Measurements from ENCODE around the gene CKS1B.

CKS1B gene

DNA sequence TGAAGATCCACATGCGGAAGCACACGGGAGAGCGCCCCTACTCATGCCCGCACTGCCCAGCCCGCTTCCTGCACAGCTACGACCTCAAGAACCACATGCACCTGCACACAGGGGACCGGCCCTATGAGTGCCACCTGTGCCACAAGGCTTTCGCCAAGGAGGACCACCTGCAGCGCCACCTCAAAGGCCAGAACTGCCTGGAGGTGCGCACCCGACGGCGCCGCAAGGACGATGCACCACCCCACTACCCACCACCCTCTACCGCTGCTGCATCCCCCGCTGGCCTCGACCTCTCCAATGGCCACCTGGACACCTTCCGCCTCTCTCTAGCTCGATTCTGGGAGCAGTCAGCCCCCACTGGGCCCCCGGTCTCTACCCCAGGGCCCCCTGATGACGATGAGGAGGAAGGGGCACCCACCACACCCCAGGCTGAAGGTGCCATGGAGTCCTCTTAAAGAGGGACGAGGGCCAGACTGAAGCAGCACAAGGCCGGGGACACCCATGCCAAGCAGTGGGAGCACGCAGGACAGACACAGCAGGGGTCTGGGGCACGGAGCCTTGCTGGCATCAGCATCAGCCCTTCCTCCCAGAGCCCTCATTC lies 41.9 kb downstream of the CKS1B start:
- DNase-seq = no peak

DNA sequence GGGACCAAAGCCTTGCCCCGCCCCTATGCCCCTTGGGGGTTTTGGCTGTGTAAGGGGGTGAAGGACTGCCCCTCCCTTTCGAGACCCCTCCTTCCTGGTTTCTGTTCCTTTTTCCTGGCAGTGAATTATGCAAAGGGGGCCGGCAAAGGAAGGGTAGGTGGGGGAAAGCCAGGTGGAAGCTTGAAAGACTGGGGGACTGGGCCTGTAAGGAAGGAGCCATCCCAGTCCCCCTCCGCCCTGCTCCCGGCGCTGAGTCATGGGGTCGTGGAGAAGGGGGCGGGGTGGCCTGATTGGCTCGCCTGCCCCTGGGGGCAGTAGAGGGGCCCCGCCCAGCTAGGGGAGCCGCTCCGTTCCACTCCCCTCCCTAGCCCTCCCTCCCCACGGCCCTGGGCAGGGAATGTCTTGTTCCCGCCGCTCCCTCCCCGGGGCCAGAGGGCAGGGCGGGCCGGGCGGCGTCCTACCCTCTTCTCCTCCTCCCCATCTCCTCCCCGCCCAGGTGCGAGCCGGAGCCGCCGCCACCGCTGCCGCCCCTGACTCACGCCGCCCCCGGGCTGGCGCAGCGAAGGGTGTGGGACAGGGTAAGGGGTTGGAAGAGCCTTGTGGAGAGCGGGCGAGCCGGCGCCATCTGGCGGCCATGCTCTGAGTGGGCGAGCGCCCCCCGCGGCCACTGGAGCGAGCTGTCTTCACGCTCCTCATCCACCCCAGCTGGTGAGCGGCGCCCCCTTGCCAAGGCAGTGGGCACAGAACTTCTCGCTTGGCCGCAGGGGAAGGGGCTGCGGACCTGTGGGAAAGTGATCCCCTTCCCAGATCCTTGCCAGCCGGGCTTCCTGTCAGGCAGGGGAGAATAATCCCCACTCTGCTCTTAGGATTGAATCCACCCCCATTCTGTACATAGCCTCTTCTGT lies 42.8 kb downstream of the CKS1B start:
- peak; percentile 62 for DNase-seq

DNA sequence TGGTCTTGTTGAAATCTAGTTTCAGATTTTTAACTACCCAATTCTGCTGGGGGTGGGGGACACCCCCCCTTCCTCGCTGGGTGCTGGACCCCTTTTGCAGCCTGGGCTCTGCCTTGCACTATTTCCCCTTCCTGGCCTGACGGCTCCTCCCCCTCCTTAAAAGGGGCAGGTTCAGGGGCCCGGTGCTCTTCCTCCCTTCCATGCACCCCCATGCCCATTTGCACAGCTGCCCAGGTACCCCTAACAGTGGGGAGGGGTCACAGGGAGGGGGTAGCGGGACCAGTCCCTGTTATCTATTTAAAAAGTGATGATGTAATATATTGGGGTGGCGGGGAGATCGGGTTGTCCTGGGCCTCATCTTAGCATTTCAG lies 43.5 kb downstream of the CKS1B start:
- DNase-seq = no peak

DNA sequence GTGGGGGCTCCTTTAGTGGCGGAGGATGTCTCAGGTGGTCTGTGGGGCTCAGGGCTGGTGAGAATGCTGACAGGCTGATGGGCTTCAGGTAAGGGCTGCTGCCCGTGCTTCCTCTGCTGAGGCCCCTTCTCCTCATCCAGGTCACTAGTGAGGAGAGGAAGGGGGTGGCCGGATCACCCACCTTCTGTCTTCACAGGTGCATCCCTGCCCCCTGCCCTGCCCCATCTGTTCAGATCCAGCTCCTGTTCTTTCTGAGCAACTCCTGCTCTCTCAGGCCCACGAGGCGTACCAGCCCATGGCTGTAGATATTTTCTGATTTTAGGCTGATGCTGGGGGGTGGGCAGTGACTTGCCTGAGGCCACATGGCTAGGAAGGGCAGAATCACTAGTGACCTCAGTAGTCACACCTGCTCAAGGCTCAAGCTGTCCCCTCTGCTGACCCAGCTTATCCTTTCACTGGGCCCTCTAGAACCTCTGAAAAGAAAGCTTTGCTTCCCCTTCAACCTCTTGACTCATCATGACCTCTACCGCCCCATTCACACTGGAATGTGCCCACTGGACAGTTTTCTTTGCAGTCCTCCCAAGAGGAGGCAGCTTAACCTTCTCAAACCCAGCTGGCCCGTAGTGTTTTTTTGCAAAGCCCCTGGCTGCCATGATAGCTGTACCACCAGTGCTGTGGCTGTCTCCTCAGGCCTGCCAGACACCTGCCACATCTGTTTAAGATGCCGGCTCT lies 44.3 kb downstream of the CKS1B start:
- no peak for DNase-seq

DNA sequence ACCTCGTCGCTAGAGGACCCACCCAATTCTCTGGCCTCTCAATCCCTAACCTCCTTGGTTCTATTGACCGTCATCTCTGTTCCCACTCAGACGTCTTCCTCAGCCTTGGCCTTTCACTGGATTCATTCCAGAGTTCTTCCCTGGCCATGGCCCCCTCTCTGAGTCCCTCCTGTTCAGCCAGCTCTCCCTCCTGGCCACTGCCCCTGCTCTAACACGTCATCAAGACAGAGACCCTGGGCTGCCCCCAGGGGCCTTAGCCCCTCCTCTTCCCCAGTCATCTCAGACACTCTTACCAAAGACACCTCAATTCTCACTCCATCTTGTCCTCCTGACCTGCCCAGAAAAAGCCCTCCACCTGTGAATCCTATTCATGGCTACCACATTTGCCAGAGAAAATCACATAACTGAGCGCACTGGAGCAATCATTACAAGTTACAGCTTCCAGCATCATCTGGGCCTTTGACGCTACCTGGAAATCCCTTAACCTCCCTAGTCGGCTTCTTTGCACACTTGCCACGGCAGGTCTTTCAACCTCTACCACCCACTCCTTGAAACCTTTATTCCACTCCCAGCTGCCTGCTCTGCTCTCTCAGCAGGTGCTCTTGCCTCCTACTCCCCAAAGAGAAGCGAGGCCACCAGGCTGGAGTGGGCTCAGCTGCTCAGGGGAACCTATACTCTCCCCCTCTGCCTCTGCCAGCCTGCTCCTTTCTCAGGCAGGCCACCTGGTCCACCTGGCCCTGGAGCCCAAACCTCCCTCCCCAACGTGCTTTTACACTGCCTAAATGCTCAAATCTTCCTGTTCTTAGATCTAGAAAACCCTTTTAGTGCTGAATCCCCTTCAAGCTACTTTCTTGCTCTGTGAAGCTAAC lies 45.1 kb downstream of the CKS1B start:
- peak; percentile 10 for DNase-seq

DNA sequence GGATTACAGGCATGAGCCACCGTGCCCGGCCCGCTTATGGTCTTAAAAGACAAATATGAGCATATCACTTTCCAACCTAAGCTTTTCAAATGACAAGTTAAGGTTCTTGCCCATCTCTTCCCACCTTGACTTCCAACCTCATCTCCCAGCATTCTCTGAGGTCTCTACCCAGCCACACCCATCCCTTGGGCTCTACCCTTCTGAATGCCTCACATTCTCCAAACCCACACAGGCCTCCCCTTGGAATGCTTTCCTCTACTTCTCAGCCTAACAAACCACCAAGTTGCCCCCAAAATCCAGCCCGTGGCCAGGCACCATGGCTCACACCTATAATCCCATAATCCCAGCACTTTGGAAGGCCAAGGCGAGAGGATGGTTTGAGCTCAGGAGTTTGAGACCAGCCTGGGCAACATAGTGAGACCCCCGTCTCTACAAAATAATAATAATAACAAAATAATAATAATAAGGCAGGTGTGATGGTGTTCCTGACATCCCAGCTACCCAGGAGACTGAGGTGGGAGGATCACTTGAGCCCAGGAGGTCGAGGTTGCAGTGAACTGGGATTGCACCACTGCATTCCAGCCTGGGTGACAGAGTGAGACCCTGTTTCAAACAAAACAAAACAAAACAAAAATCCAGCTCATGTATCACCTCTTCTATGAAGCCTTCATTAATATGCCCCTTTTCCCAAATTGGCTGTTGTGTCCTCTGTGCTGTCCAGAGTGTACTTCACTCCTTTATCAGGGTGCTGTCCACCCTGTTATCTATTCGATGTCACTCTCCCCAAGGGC lies 47.9 kb downstream of the CKS1B start:
- no peak for DNase-seq

DNA sequence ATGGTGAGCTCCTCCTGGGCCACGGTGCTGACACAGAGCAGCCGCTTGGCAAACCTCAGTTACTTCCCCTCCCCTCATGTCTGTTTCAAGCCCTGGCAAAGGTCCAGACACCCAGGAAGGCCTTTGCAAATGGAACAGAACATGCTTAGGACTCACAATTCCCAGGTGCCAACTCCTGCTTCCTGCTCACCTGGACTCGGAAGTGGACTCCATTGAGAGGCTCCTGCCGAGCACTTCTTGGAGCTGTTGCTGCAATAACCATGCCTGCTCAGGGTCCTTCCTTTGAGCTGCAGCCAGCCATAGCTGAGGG lies 48.4 kb downstream of the CKS1B start:
- DNase-seq = no peak

DNA sequence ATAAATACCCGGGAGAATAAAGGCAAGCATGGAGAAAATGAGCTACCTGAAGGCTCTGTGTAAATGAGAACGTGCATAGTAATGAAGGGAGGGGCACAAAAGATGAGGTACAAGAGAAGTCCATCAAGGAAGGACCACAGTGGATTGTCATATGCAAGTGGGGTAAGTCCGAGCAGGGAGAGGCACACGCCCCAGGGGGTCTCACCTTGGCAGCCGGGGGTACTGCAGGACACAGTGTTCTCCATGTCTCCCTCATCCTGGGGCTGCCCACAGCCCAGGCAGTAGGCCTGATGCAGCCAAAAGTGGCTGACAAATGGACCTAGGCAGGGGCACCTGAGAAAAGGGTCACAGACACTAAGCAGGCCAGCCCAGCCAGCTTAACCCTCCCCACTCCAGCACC lies 49.1 kb downstream of the CKS1B start:
- no peak for DNase-seq

DNA sequence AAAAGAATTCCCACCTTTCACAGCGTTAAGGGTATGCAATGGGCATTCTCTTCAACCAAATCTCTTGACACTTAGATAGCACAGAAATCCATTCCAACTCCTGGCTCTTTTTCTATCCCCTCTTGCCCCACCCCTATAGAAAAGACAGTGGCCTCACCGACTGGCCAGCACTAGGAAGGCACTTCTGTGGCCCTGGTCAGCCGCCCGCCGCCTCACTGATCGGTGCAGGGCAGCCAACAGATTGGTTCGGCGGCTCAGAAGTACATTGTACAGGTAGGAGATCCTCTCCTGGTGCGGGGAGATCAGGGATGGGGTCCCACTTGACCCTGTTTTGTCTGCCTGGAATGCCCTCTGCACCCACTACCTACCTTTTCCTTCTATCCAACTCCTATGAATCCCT lies 49.8 kb downstream of the CKS1B start:
- DNase-seq = no peak

DNA sequence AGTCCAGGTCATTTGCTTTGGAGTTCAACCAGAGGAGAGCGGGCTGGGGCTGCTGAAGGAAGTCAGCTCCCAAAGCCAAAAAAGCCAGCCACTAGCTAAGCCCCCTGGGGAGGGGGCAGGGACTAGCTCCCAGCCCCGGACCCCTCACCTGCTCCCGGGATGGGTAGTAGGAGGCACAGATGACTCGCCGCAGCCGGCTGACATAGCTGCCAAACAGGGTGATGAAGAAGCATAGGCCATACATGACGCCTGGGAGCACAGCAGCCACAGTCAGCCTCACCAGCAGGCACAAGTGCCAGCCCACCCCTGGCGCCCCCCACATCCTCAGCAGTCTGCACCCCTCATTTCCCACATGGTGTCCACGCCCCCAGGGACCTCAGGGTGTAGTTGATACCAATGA lies 51.7 kb downstream of the CKS1B start:
- no peak for DNase-seq

DNA sequence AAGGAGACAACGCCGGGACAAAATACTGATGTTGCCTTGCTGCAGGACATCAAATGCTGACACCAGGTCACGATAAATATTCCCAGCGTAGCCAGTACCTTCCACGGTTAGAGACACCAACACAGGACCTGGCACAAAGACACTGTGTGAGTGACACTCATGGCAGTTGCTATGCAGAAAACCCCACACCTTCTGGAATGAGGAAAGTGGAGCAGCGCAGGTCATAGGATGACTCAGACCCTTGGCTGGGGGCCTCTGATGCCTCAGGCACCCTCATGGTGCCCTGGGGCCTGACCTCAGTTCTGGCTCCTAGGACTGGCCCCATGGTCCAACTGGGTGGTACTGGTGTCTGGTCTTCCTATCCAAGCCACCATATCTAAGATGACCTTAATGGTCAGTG lies 52.1 kb downstream of the CKS1B start:
- no peak for DNase-seq

All from NCI-H1092 (cell line).